Kidney (tissue), 14 donors: ENCODE data around the gene CPLX1. TPM values are rescaled to one million over a fixed set of nuclear protein-coding genes. Genes with fewer than 3 reads are reported as not detected.

Experiments
- DNase-seq, 5 donors: peaks; one replicate each; pipeline ENCODE4 v3.0.0-alpha.2; 2013 to 2020
- FAIRE-seq: peaks from 2 replicates; lab custom pipeline; 2012; peaks lifted over from hg19 to GRCh38; lab: Jason Lieb, UNC
- H3K27ac ChIP-seq, 2 donors: one replicate each; pipeline ENCODE4 v1.7.0; 2013; ENCODE audit warnings: low read depth in 2 of 2, low read length in 2 of 2, inconsistent platforms in 1 of 2
- H3K27me3 ChIP-seq: one replicate; pipeline ENCODE4 v1.7.1; 2013; ENCODE audit warnings: low read length, inconsistent platforms; ENCODE audit not compliant: control insufficient read depth, insufficient read depth
- H3K36me3 ChIP-seq, 3 donors: one replicate each; pipeline versions ENCODE4 v1.7.0 to v1.7.1; 2013; ENCODE audit warnings: low read length in 3 of 3, control low read depth in 1 of 3, inconsistent platforms in 1 of 3; ENCODE audit not compliant: insufficient read depth in 3 of 3, control insufficient read depth in 2 of 3
- H3K4me1 ChIP-seq, 3 donors: one replicate each; pipeline versions ENCODE4 v1.7.0 to v1.7.1; 2013; ENCODE audit warnings: low read length in 3 of 3, inconsistent platforms in 1 of 3, low read depth in 1 of 3; ENCODE audit not compliant: control insufficient read depth in 2 of 3, insufficient read depth in 2 of 3
- H3K4me3 ChIP-seq, 3 donors: one replicate each; pipeline versions ENCODE4 v1.7.0 to v1.8.1; 2013; ENCODE audit warnings: low read length in 3 of 3, control low read depth in 1 of 3, inconsistent platforms in 1 of 3
- H3K9ac ChIP-seq, 3 donors: one replicate each; pipeline versions ENCODE4 v1.7.0 to v1.7.1; 2013; ENCODE audit warnings: low read length in 3 of 3, control low read depth in 1 of 3, inconsistent platforms in 1 of 3
- H3K9me3 ChIP-seq, 3 donors: one replicate each; pipeline versions ENCODE4 v1.7.0 to v1.7.1; 2013; ENCODE audit warnings: low read length in 3 of 3, control low read depth in 1 of 3, inconsistent platforms in 1 of 3; ENCODE audit not compliant: control insufficient read depth in 2 of 3, insufficient read depth in 1 of 3
- CTCF ChIP-seq: IDR thresholded peaks from 3 replicates; pipeline ENCODE4 v1.5.1; 2012; ENCODE audit warnings: mild to moderate bottlenecking, moderate library complexity, borderline replicate concordance; ENCODE audit not compliant: insufficient read depth; ENCODE audit errors: extremely low read depth
- intact Hi-C: fragments of 100-400 bp; cut with DNase I; formaldehyde crosslinking; loops from one replicate; pipeline ENCODE4 v1.11.1; 2022
- polyA plus RNA-seq: library from polyadenylated mRNA; stranded (reverse); fragments of 350-450 nt; fragmentation: Illumina TruSeq; extraction: RNeasy Lipid Tissue Mini Kit (QIAGEN cat#74804); gene quantifications from one replicate; pipeline ENCODE4 v1.2.3, GENCODE V29; 2014; ENCODE audit warnings: low read depth, low replicate concordance; ENCODE audit not compliant: insufficient read depth
- total RNA-seq: library from RNA; stranded (reverse); fragmentation: NEBNext Ultra II Directional; extraction: Animal tissue kit (Norgen Biotek cat#: 25700); gene quantifications from one replicate; pipeline ENCODE4 v1.2.1, GENCODE V29; 2021
- donor health status: control.
- donor health status: control.
- donor health status: control.
- donor health status: control.
- donor health status: control.
- donor health status: DM: yes; HTN: yes; CAD: no.
- donor health status: Normal renal cell carcinoma (clear cell type).

CPLX1 gene
- total and polyA plus RNA-seq, 2 donors from 2014 or later: 3.9 to 10.2 TPM

GRCh38 chr4:823176-823760 lies 2.7 kb downstream of the CPLX1 start:
- intact Hi-C loops: no loop called here
- no peak for FAIRE-seq
- DNase-seq: peak in 1 of 5 donors; percentile 55

GRCh38 chr4:822361-823175 lies 3.4 kb downstream of the CPLX1 start:
- TF ChIP-seq CTCF: no peak
- Histone ChIP-seq H3K27me3 (peaks cover 7% of the 10 kb centered on the region), H3K9ac (no peak overlapping the region), H3K9me3 (no peaks in the 10 kb centered on the region), H3K36me3 (no peaks in the 10 kb centered on the region), H3K4me1 (no peaks in the 10 kb centered on the region), H3K4me3 (no peak overlapping the region), H3K27ac (no peak overlapping the region)
- intact Hi-C loops: no loop called here
- DNase-seq (peak in 1 of 5 donors; percentile 50), FAIRE-seq (no peak)

More at GRCh38 chr4:823176-823760, 2.7 kb downstream of the CPLX1 start:
- Histone ChIP-seq H3K4me3 (no peak overlapping the region), H3K9ac (no peak overlapping the region), H3K36me3 (no peaks in the 10 kb centered on the region), H3K27me3 (peaks cover 11% of the 10 kb centered on the region), H3K4me1 (no peaks in the 10 kb centered on the region), H3K9me3 (no peaks in the 10 kb centered on the region), H3K27ac (no peak overlapping the region)
- no peak for TF ChIP-seq CTCF

GRCh38 chr4:821631-822030 lies 4.3 kb downstream of the CPLX1 start:
- H3K27me3 ChIP-seq: peaks cover 5% of the 10 kb centered on the region
- peak in 1 of 5 donors; percentile 41 for DNase-seq
- H3K4me1 ChIP-seq: no peaks in the 10 kb centered on the region
- intact Hi-C loops: no loop called here
- no peak overlapping the region for H3K27ac ChIP-seq
- no peak overlapping the region for H3K4me3 ChIP-seq
- no peak for FAIRE-seq
- no peaks in the 10 kb centered on the region for H3K36me3 ChIP-seq
- H3K9me3 ChIP-seq: no peaks in the 10 kb centered on the region
- no peak for TF ChIP-seq CTCF
- H3K9ac ChIP-seq: no peak overlapping the region
